Prostate gland (tissue), 2 donors: ENCODE results near the gene SLC16A2.

Experiments
- CTCF ChIP-seq, 4 experiments: fragments of 200-600 bp in 2 of 4; fragments of 450-650 bp in 2 of 4; sonication (generic) in 2 of 4; IDR thresholded peaks; 1 replicate in 3 of 4; 2 replicates in 1 of 4; pipeline ENCODE4 v1.5.1; 2016 to 2019; ENCODE audit warnings: antibody characterized with exemption in 4 of 4, mild to moderate bottlenecking in 2 of 4, moderate library complexity in 2 of 4
- POLR2A ChIP-seq: fragments of 450-650 bp; IDR thresholded peaks from one replicate; pipeline ENCODE4 v1.6.1; 2016; ENCODE audit warnings: antibody characterized with exemption, mild to moderate bottlenecking
- POLR2AphosphoS5 ChIP-seq: sonication (generic); formaldehyde crosslinking; IDR thresholded peaks from one replicate; pipeline ENCODE4 v1.6.1; 2017; ENCODE audit warnings: antibody characterized with exemption

- TF ChIP-seq CTCF (IDR thresholded peaks at IDR 0.05) = no peak
- no peak for TF ChIP-seq POLR2AphosphoS5
- TF ChIP-seq POLR2A = no peak
Measured at GRCh38 chrX:74523224-74523623, 101.9 kb downstream of the SLC16A2 start.
